ENCODE results near the gene PPM1J.

GRCh38 chr1:112759228-112759627, 44.1 kb upstream of the PPM1J start:
- TF ChIP-seq GATA2 (IDR thresholded peaks at IDR 0.05; ENCODE audit: low read depth, low read length) = no peak
- TF ChIP-seq GATA3 (IDR thresholded peaks at IDR 0.05; ENCODE audit: low read depth, low read length) = no peak
